SK-N-MC (cell line): ENCODE results near the gene SLC17A3.

ENCODE experiments used
- EZH2 ChIP-seq: fragments of 200-600 bp; sonication (generic); IDR thresholded peaks from one replicate; pipeline ENCODE4 v1.6.1; 2017; ENCODE audit warnings: antibody characterized with exemption
- FOXP2 ChIP-seq: optimal IDR thresholded peaks from 2 replicates; pipeline ENCODE3; 2011; ENCODE audit warnings: mild to moderate bottlenecking, moderate library complexity; ENCODE audit not compliant: insufficient read depth; ENCODE audit errors: extremely low read length, control extremely low read depth
- POLR2AphosphoS5 ChIP-seq: IDR thresholded peaks from 2 replicates; pipeline ENCODE4 v1.6.1; 2012; ENCODE audit warnings: mild to moderate bottlenecking, low read depth, low read length, borderline replicate concordance

DNA sequence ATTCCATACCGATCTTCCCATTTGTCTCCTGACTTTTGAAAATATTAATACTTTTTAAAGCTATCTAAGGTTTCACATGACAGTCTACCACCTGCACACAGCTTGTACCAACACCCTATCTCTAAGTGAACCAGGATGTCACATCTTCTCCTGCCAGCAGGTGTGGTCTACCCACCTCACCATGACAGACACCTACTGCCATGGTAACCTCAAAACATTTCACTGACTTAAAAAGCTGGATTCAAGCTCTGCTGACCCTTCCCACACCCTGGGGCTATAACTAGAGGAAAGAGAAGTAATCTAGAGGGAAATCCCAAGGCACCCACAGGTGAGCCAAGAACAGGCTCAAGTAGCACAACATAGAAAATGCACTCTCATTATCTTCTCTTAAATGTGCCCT, 1.2 kb downstream of the SLC17A3 start:
- TF ChIP-seq FOXP2 (no peak), POLR2AphosphoS5 (no peak), EZH2 (no peak)
